ENCODE measurements around the gene CTBP2. TPM values are rescaled to one million over a fixed set of nuclear protein-coding genes. Genes with fewer than 3 reads are reported as not detected.

CTBP2 gene
- total RNA-seq, 1 experiment from 2014 or later, result 77.8 TPM

DNA sequence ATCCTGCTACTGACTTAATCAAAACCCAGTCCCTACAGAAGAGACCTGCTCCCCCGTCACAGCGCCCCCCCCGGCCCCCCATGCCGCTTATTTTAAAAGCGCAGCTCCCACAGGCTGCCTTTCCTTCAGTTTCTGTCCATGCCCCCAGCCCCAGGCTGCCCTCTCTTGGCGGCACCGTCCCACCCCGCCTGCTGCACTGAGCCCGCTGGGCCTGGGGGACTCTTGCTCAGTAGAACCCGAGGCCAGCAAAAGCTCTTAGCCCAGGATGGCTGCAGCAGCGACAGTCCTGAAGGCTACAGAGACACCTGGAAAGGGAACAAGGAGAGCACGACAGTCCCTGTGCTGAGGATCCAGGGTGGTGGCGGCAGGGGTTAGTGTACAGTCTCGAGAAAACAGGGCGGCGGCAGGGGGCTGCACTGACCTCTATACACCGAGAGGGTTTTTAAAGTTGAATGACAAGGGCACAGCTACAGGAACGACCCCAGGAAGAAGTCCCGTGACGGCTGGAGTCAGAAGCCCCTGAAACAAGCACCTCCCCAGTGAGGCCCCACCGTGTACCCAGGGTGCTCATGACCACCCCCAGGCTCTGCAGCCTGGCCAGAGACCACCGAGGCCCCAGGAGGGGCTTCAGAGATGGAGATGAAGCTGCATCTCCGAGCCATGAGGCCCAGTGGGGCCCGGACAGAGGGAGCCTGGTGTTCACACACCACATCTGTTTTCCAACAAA, 164.1 kb downstream of the CTBP2 start:
- Histone ChIP-seq H3K27ac (ENCODE audit: low read depth, low read length, poor library complexity, severe bottlenecking) (no peak overlapping the region), H3K9me3 (ENCODE audit: low read depth, low read length, poor library complexity, severe bottlenecking) (no peaks in the 10 kb centered on the region), H3K36me3 (ENCODE audit: insufficient read depth, low read length, poor library complexity, severe bottlenecking) (peaks cover 73% of the 10 kb centered on the region), H3K27me3 (replicated peaks; ENCODE audit: insufficient read depth, low read depth, low read length, poor library complexity) (no peaks in the 10 kb centered on the region), H3K4me1 (ENCODE audit: insufficient read depth, low read length, poor library complexity, severe bottlenecking) (no peaks in the 10 kb centered on the region), H3K4me3 (ENCODE audit: low read depth, low read length, poor library complexity, severe bottlenecking) (no peak overlapping the region)
- intact Hi-C loops (cut with micrococcal nuclease; ENCODE audit: unreplicated experiment), result no loop called here
- ChIA-PET CTCF (interaction anchor here (0.7 kb wide), 1 partner anchor 686 kb away, joined by 12 read pairs; no protein-coding TSS in a partner anchor), POLR2A (ENCODE audit: low non-redundant PET) (no interaction called here)
- no TSS peak for BruUV-seq (replicated peaks)
- DNase-seq (ENCODE audit: low spot score), result no peak
- TF ChIP-seq, protein P1, sequence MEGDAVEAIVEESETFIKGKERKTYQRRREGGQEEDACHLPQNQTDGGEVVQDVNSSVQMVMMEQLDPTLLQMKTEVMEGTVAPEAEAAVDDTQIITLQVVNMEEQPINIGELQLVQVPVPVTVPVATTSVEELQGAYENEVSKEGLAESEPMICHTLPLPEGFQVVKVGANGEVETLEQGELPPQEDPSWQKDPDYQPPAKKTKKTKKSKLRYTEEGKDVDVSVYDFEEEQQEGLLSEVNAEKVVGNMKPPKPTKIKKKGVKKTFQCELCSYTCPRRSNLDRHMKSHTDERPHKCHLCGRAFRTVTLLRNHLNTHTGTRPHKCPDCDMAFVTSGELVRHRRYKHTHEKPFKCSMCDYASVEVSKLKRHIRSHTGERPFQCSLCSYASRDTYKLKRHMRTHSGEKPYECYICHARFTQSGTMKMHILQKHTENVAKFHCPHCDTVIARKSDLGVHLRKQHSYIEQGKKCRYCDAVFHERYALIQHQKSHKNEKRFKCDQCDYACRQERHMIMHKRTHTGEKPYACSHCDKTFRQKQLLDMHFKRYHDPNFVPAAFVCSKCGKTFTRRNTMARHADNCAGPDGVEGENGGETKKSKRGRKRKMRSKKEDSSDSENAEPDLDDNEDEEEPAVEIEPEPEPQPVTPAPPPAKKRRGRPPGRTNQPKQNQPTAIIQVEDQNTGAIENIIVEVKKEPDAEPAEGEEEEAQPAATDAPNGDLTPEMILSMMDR (conservative IDR thresholded peaks at IDR 0.05; ENCODE audit: low read depth, low read length), result no peak
- no peak for TF ChIP-seq EZH2 (IDR thresholded peaks at IDR 0.05; ENCODE audit: borderline replicate concordance, low read depth, low read length, poor library complexity, severe bottlenecking)

DNA sequence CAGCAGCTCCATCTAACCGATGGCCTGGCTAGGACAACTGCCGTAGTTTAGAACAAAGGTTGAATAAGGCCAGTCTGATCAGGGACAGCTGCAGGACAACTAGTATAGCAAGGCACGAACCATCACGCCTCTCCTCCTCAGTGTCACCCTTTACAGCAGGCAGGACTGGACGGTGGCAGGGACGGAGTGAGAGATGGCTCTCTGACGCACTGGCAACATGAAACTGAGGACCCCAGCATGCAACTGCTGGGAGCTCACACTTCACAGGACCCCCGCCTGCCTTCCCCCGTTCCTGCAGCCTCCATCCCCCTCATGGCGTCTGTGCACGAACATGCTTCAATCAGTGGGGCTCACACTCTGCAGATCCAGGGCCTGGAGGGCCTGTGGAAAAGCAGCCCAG, 164.8 kb downstream of the CTBP2 start:
- no peak for TF ChIP-seq EZH2 (IDR thresholded peaks at IDR 0.05; ENCODE audit: borderline replicate concordance, low read depth, low read length, poor library complexity, severe bottlenecking)
- TF ChIP-seq, protein P1 (conservative IDR thresholded peaks at IDR 0.05; ENCODE audit: low read depth, low read length), result no peak
- no peaks in the 10 kb centered on the region for H3K9me3 ChIP-seq (ENCODE audit: low read depth, low read length, poor library complexity, severe bottlenecking)
- DNase-seq (ENCODE audit: low spot score), result no peak
- intact Hi-C loops (cut with micrococcal nuclease; ENCODE audit: unreplicated experiment), result no loop called here
- H3K27me3 ChIP-seq (replicated peaks; ENCODE audit: insufficient read depth, low read depth, low read length, poor library complexity), result no peaks in the 10 kb centered on the region
- H3K36me3 ChIP-seq (ENCODE audit: insufficient read depth, low read length, poor library complexity, severe bottlenecking), result peaks cover 78% of the 10 kb centered on the region
- POLR2A ChIA-PET (ENCODE audit: low non-redundant PET), result no interaction called here
- H3K27ac ChIP-seq (ENCODE audit: low read depth, low read length, poor library complexity, severe bottlenecking), result no peak overlapping the region
- CTCF ChIA-PET, result interaction anchor here (0.7 kb wide), 1 partner anchor 687 kb away, joined by 12 read pairs; no protein-coding TSS in a partner anchor
- H3K4me1 ChIP-seq (ENCODE audit: insufficient read depth, low read length, poor library complexity, severe bottlenecking), result no peaks in the 10 kb centered on the region
- BruUV-seq (replicated peaks), result no TSS peak
- no peak overlapping the region for H3K4me3 ChIP-seq (ENCODE audit: low read depth, low read length, poor library complexity, severe bottlenecking)

DNA sequence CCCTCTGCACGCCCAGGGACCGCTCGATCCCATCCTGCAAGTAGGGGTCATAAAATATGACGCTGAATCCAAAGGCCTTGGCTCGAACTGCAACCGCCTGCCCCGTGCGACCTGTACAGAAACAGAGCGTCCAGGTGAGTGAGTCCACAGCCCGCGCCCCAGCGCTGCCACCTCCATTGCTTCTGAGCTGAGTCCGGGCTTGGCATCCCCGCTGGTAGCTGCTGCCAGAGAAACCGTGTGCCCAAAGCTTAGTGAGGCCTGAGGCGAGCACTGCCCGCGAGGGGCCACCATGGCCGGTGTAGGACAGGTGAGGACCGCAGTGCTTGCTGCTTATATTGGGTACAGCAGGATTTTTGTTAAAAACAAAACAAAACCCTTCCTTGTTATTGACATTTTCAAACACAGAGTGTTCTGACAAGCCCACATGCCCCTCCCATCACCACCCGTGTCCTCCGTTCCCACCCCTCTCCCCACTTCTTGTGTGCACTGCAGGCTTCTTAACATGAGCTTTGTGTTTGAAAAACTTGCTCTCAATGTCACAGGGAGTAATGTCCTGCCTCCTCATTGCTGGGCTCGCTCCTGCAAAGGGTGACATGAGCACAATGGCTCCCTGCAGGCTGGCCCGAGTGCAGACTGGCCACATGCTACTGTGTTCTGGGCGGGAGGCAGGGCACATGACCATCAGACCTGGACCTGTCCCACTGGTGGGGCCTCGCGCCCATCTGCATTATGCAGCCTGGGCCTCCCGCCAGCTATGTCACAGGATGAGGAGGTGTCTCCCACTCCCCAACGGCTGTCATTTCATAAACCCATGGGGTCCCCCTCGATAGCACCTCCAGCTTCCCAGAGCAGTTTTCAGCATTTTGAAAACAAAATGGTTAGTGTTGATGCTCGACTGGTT, 165.5 kb downstream of the CTBP2 start:
- intact Hi-C loops (cut with micrococcal nuclease; ENCODE audit: unreplicated experiment), result loop anchor here (5.0 kb wide), 2 partner anchors 67 to 347 kb away; no protein-coding TSS in a partner anchor
- POLR2A ChIA-PET (ENCODE audit: low non-redundant PET), result no interaction called here
- CTCF ChIA-PET, result no interaction called here
- Histone ChIP-seq H3K4me3 (ENCODE audit: low read depth, low read length, poor library complexity, severe bottlenecking) (no peak overlapping the region), H3K36me3 (ENCODE audit: insufficient read depth, low read length, poor library complexity, severe bottlenecking) (peaks cover 75% of the 10 kb centered on the region), H3K4me1 (ENCODE audit: insufficient read depth, low read length, poor library complexity, severe bottlenecking) (no peaks in the 10 kb centered on the region), H3K27ac (ENCODE audit: low read depth, low read length, poor library complexity, severe bottlenecking) (no peak overlapping the region), H3K27me3 (replicated peaks; ENCODE audit: insufficient read depth, low read depth, low read length, poor library complexity) (no peaks in the 10 kb centered on the region), H3K9me3 (ENCODE audit: low read depth, low read length, poor library complexity, severe bottlenecking) (no peaks in the 10 kb centered on the region)
- DNase-seq (ENCODE audit: low spot score), result no peak
- no TSS peak for BruUV-seq (replicated peaks)
- TF ChIP-seq, protein P1 (conservative IDR thresholded peaks at IDR 0.05; ENCODE audit: low read depth, low read length), result no peak
- TF ChIP-seq EZH2 (IDR thresholded peaks at IDR 0.05; ENCODE audit: borderline replicate concordance, low read depth, low read length, poor library complexity, severe bottlenecking), result no peak
